K562 (cell line): ENCODE data around the gene WNT11. TPM values are rescaled to one million over a fixed set of nuclear protein-coding genes. Genes with fewer than 3 reads are reported as not detected.

ENCODE experiments used
- ATAC-seq: fragments of 200-7000 bp; cut with Tn5 transposase; 3 replicates; pipeline ENCODE4 v1.9.1; 2020; ENCODE audit warnings: moderate library complexity
- BruUV-seq: library from RNA; stranded (reverse); fragments of 400-500 nt; replicated peaks from 2 replicates; lab custom pipeline; 2021; lab: Mats Ljungman, UMichigan
- CTCF ChIA-PET: fragments of 300-600 bp; formaldehyde crosslinking; extraction: SDS; loops from one replicate; lab custom pipeline; 2021; ENCODE audit warnings: low intra/inter-chr PET ratio; lab: Yijun Ruan, JAX
- POLR2A ChIA-PET: fragments of 300-600, 350-650 bp; sonication (Branson Sonifier 250); formaldehyde crosslinking; extraction: SDS; loops from one replicate; lab custom pipeline; 2021; ENCODE audit warnings: antibody characterized with exemption, inconsistent platforms; lab: Yijun Ruan, JAX
- DNase-seq, 4 experiments: peaks; one replicate each; pipeline versions ENCODE4 v3.0.0 to v3.0.0-alpha.2; 2011 to 2018; ENCODE audit warnings: low spot score in 3 of 4, mixed read lengths in 3 of 4; ENCODE audit errors: extremely low read depth in 1 of 4
- FAIRE-seq: peaks from 2 replicates; lab custom pipeline; 2011; peaks lifted over from hg19 to GRCh38; lab: Jason Lieb, UNC
- H2AFZ ChIP-seq: 2 replicates; pipeline ENCODE4 v1.6.0; 2011; ENCODE audit warnings: low read depth, low read length, control low read depth, inconsistent platforms
- H3K27ac ChIP-seq: fragments of 200-600 bp; 3 replicates; pipeline ENCODE4 v1.8.0; 2011; ENCODE audit warnings: low read depth, mild to moderate bottlenecking, control low read depth, inconsistent platforms, low read length, moderate library complexity, mixed read lengths; ENCODE audit errors: extremely low read depth
- H3K27me3 ChIP-seq, 2 experiments: fragments of 300-600 bp in 1 of 2; 2 replicates in 1 of 2; 3 replicates in 1 of 2; pipeline versions ENCODE4 v1.6.0 to v1.8.0; 2011; ENCODE audit warnings: inconsistent platforms in 2 of 2, low read length in 2 of 2, mild to moderate bottlenecking in 1 of 2, mixed read lengths in 1 of 2, moderate library complexity in 1 of 2; ENCODE audit not compliant: control insufficient read depth in 2 of 2, insufficient read depth in 2 of 2
- H3K36me3 ChIP-seq: fragments of 300-600 bp; 3 replicates; pipeline ENCODE4 v1.8.0; 2011; ENCODE audit warnings: mild to moderate bottlenecking, low read length, inconsistent platforms; ENCODE audit not compliant: control insufficient read depth, insufficient read depth
- H3K4me1 ChIP-seq, 2 experiments: fragments of 200-600 bp in 1 of 2; replicated peaks in 1 of 2; 2 replicates in 1 of 2; 3 replicates in 1 of 2; pipeline versions ENCODE4 v1.5.1 to v1.8.0; 2011; ENCODE audit warnings: inconsistent platforms in 2 of 2, low read length in 2 of 2, mild to moderate bottlenecking in 1 of 2, mixed read lengths in 1 of 2, moderate library complexity in 1 of 2; ENCODE audit not compliant: control insufficient read depth in 2 of 2, insufficient read depth in 2 of 2
- H3K4me2 ChIP-seq: 2 replicates; pipeline ENCODE4 v1.6.1; 2011; ENCODE audit warnings: low read length, control low read depth, inconsistent platforms, mixed read lengths; ENCODE audit not compliant: insufficient read depth
- H3K4me3 ChIP-seq: fragments of 200-600 bp; sonication (generic), shearing (Covaris generic); 2 replicates; pipeline ENCODE4 v1.5.1; 2016; ENCODE audit warnings: control low read depth, inconsistent platforms
- H3K79me2 ChIP-seq: fragments of 200-600 bp; 3 replicates; pipeline ENCODE4 v1.8.0; 2011; ENCODE audit warnings: low read length, inconsistent platforms; ENCODE audit not compliant: control insufficient read depth, insufficient read depth
- H3K9ac ChIP-seq, 2 experiments: 2 replicates each; pipeline versions ENCODE4 v1.6.0 to v1.6.1; 2011; ENCODE audit warnings: low read depth in 2 of 2, low read length in 2 of 2, control low read depth in 1 of 2, inconsistent platforms in 1 of 2, mild to moderate bottlenecking in 1 of 2, mixed read lengths in 1 of 2; ENCODE audit not compliant: insufficient read depth in 1 of 2
- H3K9me1 ChIP-seq: one replicate; pipeline ENCODE4 v1.6.0; 2011; ENCODE audit warnings: inconsistent platforms, mild to moderate bottlenecking, low read length, moderate library complexity; ENCODE audit not compliant: control insufficient read depth, insufficient read depth
- H3K9me3 ChIP-seq: replicated peaks from 2 replicates; pipeline ENCODE4 v1.5.1; 2011; ENCODE audit warnings: low read depth, low read length, inconsistent platforms; ENCODE audit not compliant: control insufficient read depth, insufficient read depth
- H4K20me1 ChIP-seq: replicated peaks from 2 replicates; pipeline ENCODE4 v1.6.1; 2011; ENCODE audit warnings: low read length, inconsistent platforms, mixed read lengths; ENCODE audit not compliant: control insufficient read depth, insufficient read depth
- ARID3B ChIP-seq: fragments of 250-450 bp; sonication (Bioruptor Pico); IDR thresholded peaks from 2 replicates; pipeline ENCODE4 v1.4.0; 2020; ENCODE audit warnings: borderline replicate concordance
- CREBBP ChIP-seq: IDR thresholded peaks from one replicate; pipeline ENCODE4 v1.6.1; 2012; ENCODE audit warnings: low read depth, mild to moderate bottlenecking, control low read depth, inconsistent platforms, low read length
- GABPB2 ChIP-seq: fragments of 250-450 bp; sonication (Bioruptor Pico); conservative IDR thresholded peaks from 2 replicates; pipeline ENCODE4 v1.5.1; 2021; ENCODE audit warnings: mild to moderate bottlenecking
- TEAD1 ChIP-seq, 2 experiments: fragments of 450-650 bp in 1 of 2; sonication (generic) in 1 of 2; formaldehyde crosslinking; IDR thresholded peaks; 2 replicates each; pipeline versions ENCODE4 v1.4.0 to v1.8.0; 2020 to 2022; ENCODE audit warnings: mild to moderate bottlenecking in 2 of 2, missing genetic modification reagents in 1 of 2
- TEAD4 ChIP-seq, 2 experiments: sonication (generic) in 1 of 2; formaldehyde crosslinking in 1 of 2; IDR thresholded peaks; 2 replicates each; pipeline versions ENCODE4 v1.6.1 to v1.8.0; 2012 to 2022; ENCODE audit warnings: borderline replicate concordance in 1 of 2, inconsistent platforms in 1 of 2, low read length in 1 of 2, mild to moderate bottlenecking in 1 of 2, missing genetic modification reagents in 1 of 2
- WGBS: fragments of 100-300 bp; shearing (Covaris generic); methylation state at CpG from one replicate; pipeline ENCODE4 v1.1.6; 2016; ENCODE audit warnings: low coverage, mixed read lengths; ENCODE audit not compliant: insufficient coverage; ENCODE audit errors: missing lambda C conversion rate; 5-methylcytosine and 5-hydroxymethylcytosine counted together
- in situ Hi-C: fragments of 300-500 bp; cut with MboI; formaldehyde crosslinking; loops from 4 replicates; pipeline ENCODE4 v1.15.0; 2018; ENCODE audit warnings: inconsistent platforms, mixed read lengths
- intact Hi-C: fragments of 100-400 bp; cut with micrococcal nuclease; formaldehyde crosslinking; loops from 2 replicates; pipeline ENCODE4 v1.14.2; 2022
- polyA plus RNA-seq, 8 experiments: library from polyadenylated mRNA; depleted of rRNA in 4 of 8; stranded (reverse) in 5 of 8; unstranded in 3 of 8; fragments of >200 nt; fragmentation: Nextera tagmentation in 2 of 8; fragmentation: Illumina TruSeq in 1 of 8; extraction: Ambion mirVana in 2 of 8; extraction: Trizol in 1 of 8; gene quantifications; 2 replicates each; pipeline versions ENCODE4 v1.2.1 to v1.2.3, GENCODE V29; 2011 to 2014; ENCODE audit warnings: inconsistent platforms in 1 of 8, missing spikeins in 1 of 8
- total RNA-seq, 7 experiments: library from RNA; depleted of rRNA in 6 of 7; stranded (reverse); fragments of >200 nt in 6 of 7; fragmentation: Illumina TruSeq in 2 of 7; extraction: Trizol in 2 of 7; gene quantifications; 2 replicates each; pipeline versions ENCODE4 v1.2.1 to v1.2.3, GENCODE V29; 2011 to 2021; ENCODE audit warnings: low replicate concordance in 1 of 7

WNT11 gene
- total and polyA plus RNA-seq, 9 of the 15 experiments (the other 6 are each of a cell fraction or from before 2014, with no cell fraction given) = 0.03 to 0.20 (median 0.09) TPM; not detected in 4

GRCh38 chr11:76233196-76233921 is 27.1 kb upstream of the WNT11 start:
- Histone ChIP-seq H3K4me3 (no peak overlapping the region), H3K4me1 (peaks cover 14 to 29% of the 10 kb centered on the region in 2 experiments), H3K9me1 (no peaks in the 10 kb centered on the region), H3K9me3 (no peaks in the 10 kb centered on the region), H2AFZ (peak overlapping the region; percentile 90; the same call in 1 of the 2 replicates), H3K27me3 (no peaks in the 10 kb centered on the region), H3K4me2 (no peak overlapping the region), H3K9ac (peak overlapping the region in 1 of 2 experiments; percentile 91; a peak in 2 of 4 replicates), H3K36me3 (no peaks in the 10 kb centered on the region), H4K20me1 (no peaks in the 10 kb centered on the region), H3K79me2 (no peaks in the 10 kb centered on the region), H3K27ac (no peak overlapping the region)
- FAIRE-seq = no peak
- BruUV-seq = no TSS peak
- intact Hi-C loops (no loop called here), in situ Hi-C loops (no loop called here)
- ATAC-seq = no peak
- CTCF ChIA-PET = no interaction called here
- no peak for DNase-seq
- POLR2A ChIA-PET = interaction anchor here (0.6 to 1.4 kb wide), 4 partner anchors 12 to 32 kb away, joined by 3 to 4 read pairs (median 3); no protein-coding TSS in a partner anchor
- WGBS = 91% methylated on average over 8 of the region's 9 CpGs
- no peak for TF ChIP-seq TEAD4 (IDR thresholded peaks at IDR 0.05; ENCODE audit: low read length)
- 0 out of 2 replicates have a peak, but pooled peaks have one; percentile 50 for TF ChIP-seq TEAD4 (CRISPR knock-in tag; IDR thresholded peaks at IDR 0.05; ENCODE audit: borderline replicate concordance)
- TF ChIP-seq GABPB2 (CRISPR knock-in tag) = no peak
- TF ChIP-seq TEAD1 (CRISPR knock-in tag; IDR thresholded peaks at IDR 0.05) = peak in 1 of 2 experiments; percentile 47; a peak in 1 of 4 replicates
- TF ChIP-seq CREBBP = no peak
- TF ChIP-seq ARID3B (CRISPR knock-in tag) = no peak
